22Rv1 (cell line): ENCODE results near the gene UBXN2A.

Experiments
- CTCF ChIP-seq: fragments of 450-650 bp; IDR thresholded peaks from 2 replicates; pipeline ENCODE4 v1.5.1; 2017; ENCODE audit warnings: mild to moderate bottlenecking
- ZFX ChIP-seq: fragments of 450-650 bp; IDR thresholded peaks from 2 replicates; pipeline ENCODE4 v1.6.1; 2017; ENCODE audit warnings: antibody characterized with exemption, borderline replicate concordance

- TF ChIP-seq CTCF (no peak), ZFX (no peak)
Measured at GRCh38 chr2:23925702-23926289, 14.5 kb upstream of the UBXN2A start.
